GM18861 (cell line): ENCODE results near the gene RAPGEF3.

ENCODE experiments used
- ATAC-seq: cut with Tn5 transposase; IDR thresholded peaks from one replicate; pipeline ENCODE4 v1.9.1; 2021; ENCODE audit not compliant: unreplicated experiment

Gene RAPGEF3

GRCh38 chr12:47758834-47759690 lies at the start of gene RAPGEF3:
Gene RAPGEF3 (minus strand): TSS chr12:47758880. CDS start chr12:47758556, 324 bp downstream.
- ATAC-seq, result peak; percentile 30

GRCh38 chr12:47808050-47808449 lies 49.4 kb upstream of the RAPGEF3 start:
- ATAC-seq, result no peak

GRCh38 chr12:47807338-47807737 lies 48.7 kb upstream of the RAPGEF3 start:
- no peak for ATAC-seq

- no peak for ATAC-seq
These were observed 46.7 kb upstream of the RAPGEF3 start for GRCh38 chr12:47805417-47805816.

- ATAC-seq, result no peak
These were observed 45.5 kb upstream of the RAPGEF3 start for GRCh38 chr12:47804171-47804570.

GRCh38 chr12:47803191-47803875 lies 44.7 kb upstream of the RAPGEF3 start:
- no peak for ATAC-seq

- ATAC-seq, result no peak
These were observed 43.6 kb upstream of the RAPGEF3 start for GRCh38 chr12:47802312-47802711.

- ATAC-seq, result no peak
These were observed 43.2 kb upstream of the RAPGEF3 start for GRCh38 chr12:47801904-47802246.

GRCh38 chr12:47801170-47801903 lies 42.7 kb upstream of the RAPGEF3 start:
- no peak for ATAC-seq

- ATAC-seq, result no peak
These were observed 41.9 kb upstream of the RAPGEF3 start for GRCh38 chr12:47800582-47800981.

- no peak for ATAC-seq
These were observed 40.8 kb upstream of the RAPGEF3 start for GRCh38 chr12:47799357-47799955.

- no peak for ATAC-seq
These were observed 39.8 kb upstream of the RAPGEF3 start for GRCh38 chr12:47798382-47798948.

GRCh38 chr12:47797441-47797840 lies 38.8 kb upstream of the RAPGEF3 start:
- ATAC-seq, result no peak

GRCh38 chr12:47795814-47796411 lies 37.2 kb upstream of the RAPGEF3 start:
- no peak for ATAC-seq

GRCh38 chr12:47795121-47795813 lies 36.6 kb upstream of the RAPGEF3 start:
- ATAC-seq, result no peak

- ATAC-seq, result no peak
These were observed 36.0 kb upstream of the RAPGEF3 start for GRCh38 chr12:47794679-47795078.

GRCh38 chr12:47793015-47793681 lies 34.5 kb upstream of the RAPGEF3 start:
- ATAC-seq, result no peak

- no peak for ATAC-seq
These were observed 33.2 kb upstream of the RAPGEF3 start for GRCh38 chr12:47791874-47792273.

- ATAC-seq, result no peak
These were observed 32.7 kb upstream of the RAPGEF3 start for GRCh38 chr12:47791351-47791746.
